GM18861 (cell line): Measurements from ENCODE around the gene PLEKHO2.
A peak's percentile ranks its signal among the peaks of the same experiment; 100 is the strongest.

ENCODE experiments used
- ATAC-seq: cut with Tn5 transposase; IDR thresholded peaks from one replicate; pipeline ENCODE4 v1.9.1; 2021; ENCODE audit not compliant: unreplicated experiment

The PLEKHO2 gene

GRCh38 chr15:64825431-64826294, 16.1 kb upstream of the PLEKHO2 start, which contains the start of gene PIF1:
Gene PIF1 (minus strand): TSS chr15:64825647. CDS start chr15:64824335, 1,312 bp downstream.
- peak; percentile 77 for ATAC-seq

- ATAC-seq: no peak
Measured at GRCh38 chr15:64828985-64829384, 12.7 kb upstream of the PLEKHO2 start.

- ATAC-seq: no peak
Measured at GRCh38 chr15:64833690-64834089, 8.0 kb upstream of the PLEKHO2 start.

- no peak for ATAC-seq
Measured at GRCh38 chr15:64836023-64836536, 5.6 kb upstream of the PLEKHO2 start.

GRCh38 chr15:64837502-64837901, 4.2 kb upstream of the PLEKHO2 start:
- ATAC-seq: no peak

- ATAC-seq: no peak
Measured at GRCh38 chr15:64841060-64841343, 713 bp upstream of the PLEKHO2 start.

GRCh38 chr15:64842096-64842939, 603 bp downstream of the PLEKHO2 start:
- ATAC-seq: no peak

GRCh38 chr15:64842986-64843561, 1.4 kb downstream of the PLEKHO2 start:
- ATAC-seq: no peak

- no peak for ATAC-seq
Measured at GRCh38 chr15:64843991-64844390, 2.3 kb downstream of the PLEKHO2 start.

GRCh38 chr15:64844576-64845145, 2.9 kb downstream of the PLEKHO2 start:
- no peak for ATAC-seq

GRCh38 chr15:64845183-64845611, 3.5 kb downstream of the PLEKHO2 start:
- no peak for ATAC-seq

- no peak for ATAC-seq
Measured at GRCh38 chr15:64845831-64846595, 4.3 kb downstream of the PLEKHO2 start.

GRCh38 chr15:64847016-64847415, 5.3 kb downstream of the PLEKHO2 start:
- no peak for ATAC-seq

GRCh38 chr15:64847448-64847847, 5.7 kb downstream of the PLEKHO2 start:
- ATAC-seq: no peak

GRCh38 chr15:64847876-64848716, 6.4 kb downstream of the PLEKHO2 start:
- ATAC-seq: no peak

GRCh38 chr15:64850778-64851502, 9.2 kb downstream of the PLEKHO2 start:
- ATAC-seq: no peak

GRCh38 chr15:64851503-64851840, 9.8 kb downstream of the PLEKHO2 start:
- ATAC-seq: no peak

GRCh38 chr15:64854041-64854440, 12.3 kb downstream of the PLEKHO2 start:
- ATAC-seq: no peak

- no peak for ATAC-seq
Measured at GRCh38 chr15:64854526-64854925, 12.8 kb downstream of the PLEKHO2 start.
